Common myeloid progenitor, CD34-positive (primary cell): ENCODE data around the gene FANCC.

Experiments used
- CTCF ChIA-PET: fragments of 350-600 bp; sonication (Branson Sonifier 250); formaldehyde crosslinking; loops from one replicate; lab custom pipeline; 2021; ENCODE audit warnings: antibody characterized with exemption; lab: Charles Lee
- POLR2A ChIA-PET: fragments of 350-600 bp; sonication (Branson Sonifier 250); formaldehyde crosslinking; loops from one replicate; lab custom pipeline; 2021; ENCODE audit warnings: antibody characterized with exemption; lab: Charles Lee
- DNase-seq, 3 donors: peaks; one replicate each; pipeline versions ENCODE4 v3.0.0 to v3.0.0-alpha.2; 2013
- H3K27ac ChIP-seq, 2 experiments: 1 replicate in 1 of 2; 2 replicates in 1 of 2; pipeline ENCODE4 v1.7.0; 2013; ENCODE audit warnings: inconsistent platforms in 2 of 2, low read length in 2 of 2, mild to moderate bottlenecking in 2 of 2, low read depth in 1 of 2, moderate library complexity in 1 of 2; ENCODE audit not compliant: severe bottlenecking in 2 of 2, insufficient read depth in 1 of 2, poor library complexity in 1 of 2
- H3K27me3 ChIP-seq, 5 experiments: replicated peaks in 2 of 5; 1 replicate in 3 of 5; 2 replicates in 2 of 5; pipeline versions ENCODE4 v1.6.1 to v1.7.0; 2013; ENCODE audit warnings: low read length in 4 of 5, mild to moderate bottlenecking in 2 of 5, moderate library complexity in 2 of 5, inconsistent platforms in 1 of 5; ENCODE audit not compliant: insufficient read depth in 5 of 5, control insufficient read depth in 4 of 5
- H3K36me3 ChIP-seq, 4 experiments: 1 replicate in 2 of 4; 2 replicates in 2 of 4; pipeline versions ENCODE4 v1.6.1 to v1.7.0; 2013; ENCODE audit warnings: low read length in 3 of 4, control low read depth in 1 of 4, mild to moderate bottlenecking in 1 of 4; ENCODE audit not compliant: control insufficient read depth in 4 of 4, insufficient read depth in 4 of 4
- H3K4me1 ChIP-seq, 4 experiments: 1 replicate in 3 of 4; 2 replicates in 1 of 4; pipeline versions ENCODE4 v1.6.1 to v1.7.1; 2013; ENCODE audit warnings: low read length in 3 of 4, mild to moderate bottlenecking in 3 of 4, control low read depth in 1 of 4, inconsistent platforms in 1 of 4, moderate library complexity in 1 of 4; ENCODE audit not compliant: control insufficient read depth in 4 of 4, insufficient read depth in 4 of 4; ENCODE audit errors: control extremely low read depth in 1 of 4
- H3K4me3 ChIP-seq, 7 experiments: 1 replicate in 4 of 7; 2 replicates in 3 of 7; pipeline versions ENCODE4 v1.5.1 to v1.7.0; 2013; ENCODE audit warnings: mild to moderate bottlenecking in 7 of 7, low read length in 6 of 7, moderate library complexity in 6 of 7, inconsistent platforms in 2 of 7, low read depth in 2 of 7, control low read depth in 1 of 7; ENCODE audit not compliant: insufficient read depth in 4 of 7, control insufficient read depth in 1 of 7; ENCODE audit errors: extremely low read depth in 1 of 7
- H3K9me3 ChIP-seq, 5 experiments: 1 replicate in 4 of 5; 2 replicates in 1 of 5; pipeline versions ENCODE4 v1.6.1 to v1.7.1; 2013; ENCODE audit warnings: low read length in 4 of 5, mild to moderate bottlenecking in 2 of 5, inconsistent platforms in 1 of 5, low read depth in 1 of 5, moderate library complexity in 1 of 5; ENCODE audit not compliant: control insufficient read depth in 4 of 5, insufficient read depth in 2 of 5; ENCODE audit errors: control extremely low read depth in 1 of 5
- WGBS: methylation state at CpG from one replicate; pipeline ENCODE4 v1.1.5; 2013; ENCODE audit not compliant: insufficient coverage; 5-methylcytosine and 5-hydroxymethylcytosine counted together

Gene FANCC

GRCh38 chr9:95132366-95133324 lies 184.9 kb downstream of the FANCC start:
- Histone ChIP-seq H3K4me3 (no peak overlapping the region), H3K27ac (no peak overlapping the region), H3K4me1 (peaks cover 0 to 2% (median 0%) of the 10 kb centered on the region in 4 experiments), H3K27me3 (no peaks in the 10 kb centered on the region), H3K9me3 (no peaks in the 10 kb centered on the region), H3K36me3 (peaks cover 0 to 4% (median 0%) of the 10 kb centered on the region in 4 experiments)
- ChIA-PET POLR2A (no interaction called here), CTCF (interaction anchor here (0.7 to 7.6 kb wide), 13 partner anchors 9 to 451 kb away, joined by 3 to 67 read pairs (median 4); no protein-coding TSS in a partner anchor)
- WGBS = 82% methylated on average over 14 of the region's 17 CpGs
- peak in 2 of 3 donors; percentile 20 to 24 for DNase-seq

- peak; percentile 41 to 66 (median 55) for DNase-seq
- Histone ChIP-seq H3K36me3 (peaks cover 0 to 4% (median 0%) of the 10 kb centered on the region in 4 experiments), H3K9me3 (no peaks in the 10 kb centered on the region), H3K4me3 (no peak overlapping the region), H3K27me3 (no peaks in the 10 kb centered on the region), H3K4me1 (peaks cover 0 to 6% (median 1%) of the 10 kb centered on the region in 4 experiments), H3K27ac (no peak overlapping the region)
- ChIA-PET CTCF (interaction anchor here (0.5 to 7.6 kb wide), 33 partner anchors 10 to 1035 kb away, joined by 3 to 67 read pairs (median 4); no protein-coding TSS in a partner anchor), POLR2A (no interaction called here)
- WGBS = 44% methylated on average over 4 of the region's 7 CpGs
These were observed 186.2 kb downstream of the FANCC start for GRCh38 chr9:95131023-95131943.

- H3K27me3 ChIP-seq = no peaks in the 10 kb centered on the region
- peaks cover 0 to 4% (median 0%) of the 10 kb centered on the region in 4 experiments for H3K36me3 ChIP-seq
- no peak for DNase-seq
- no peak overlapping the region for H3K27ac ChIP-seq
- POLR2A ChIA-PET = no interaction called here
- no peaks in the 10 kb centered on the region for H3K9me3 ChIP-seq
- CTCF ChIA-PET = interaction anchor here (0.6 to 7.6 kb wide), 20 partner anchors 10 to 464 kb away, joined by 3 to 67 read pairs (median 4); no protein-coding TSS in a partner anchor
- WGBS = no CpG with 5 or more reads among the region's 5 CpGs
- no peak overlapping the region for H3K4me3 ChIP-seq
- peaks cover 0 to 6% (median 1%) of the 10 kb centered on the region in 4 experiments for H3K4me1 ChIP-seq
These were observed 187.0 kb downstream of the FANCC start for GRCh38 chr9:95130484-95130883.

GRCh38 chr9:95129476-95130291 lies 187.8 kb downstream of the FANCC start:
- Histone ChIP-seq H3K36me3 (peaks cover 0 to 4% (median 0%) of the 10 kb centered on the region in 4 experiments), H3K4me1 (peaks cover 0 to 6% (median 1%) of the 10 kb centered on the region in 4 experiments), H3K27ac (no peak overlapping the region), H3K9me3 (no peaks in the 10 kb centered on the region), H3K27me3 (no peaks in the 10 kb centered on the region), H3K4me3 (no peak overlapping the region)
- 94% methylated on average over 7 of the region's 8 CpGs for WGBS
- ChIA-PET POLR2A (no interaction called here), CTCF (interaction anchor here (0.9 to 7.6 kb wide), 19 partner anchors 8 to 463 kb away, joined by 3 to 67 read pairs (median 4); no protein-coding TSS in a partner anchor)
- no peak for DNase-seq

- WGBS = 80% methylated on average over 1 of the region's 4 CpGs
- Histone ChIP-seq H3K36me3 (peaks cover 0 to 3% (median 0%) of the 10 kb centered on the region in 4 experiments), H3K27me3 (no peaks in the 10 kb centered on the region), H3K9me3 (no peaks in the 10 kb centered on the region), H3K4me3 (no peak overlapping the region), H3K4me1 (peaks cover 0 to 6% (median 1%) of the 10 kb centered on the region in 4 experiments), H3K27ac (no peak overlapping the region)
- DNase-seq = no peak
- ChIA-PET CTCF (interaction anchor here (0.9 to 7.6 kb wide), 21 partner anchors 9 to 1089 kb away, joined by 3 to 67 read pairs (median 4); no protein-coding TSS in a partner anchor), POLR2A (no interaction called here)
These were observed 189.4 kb downstream of the FANCC start for GRCh38 chr9:95128177-95128524.
